ENCODE data around the gene CDKL1.
"Not testable (repeated sequence)": the region's sequence is repeated elsewhere in the genome, so short reads cannot be mapped to it uniquely, and the experiment has no call there.

CDKL1 gene

GRCh38 chr14:50377550-50378085 lies 19.1 kb downstream of the CDKL1 start:
- no peak overlapping the region for H3K27ac ChIP-seq
- TF ChIP-seq, protein P1, sequence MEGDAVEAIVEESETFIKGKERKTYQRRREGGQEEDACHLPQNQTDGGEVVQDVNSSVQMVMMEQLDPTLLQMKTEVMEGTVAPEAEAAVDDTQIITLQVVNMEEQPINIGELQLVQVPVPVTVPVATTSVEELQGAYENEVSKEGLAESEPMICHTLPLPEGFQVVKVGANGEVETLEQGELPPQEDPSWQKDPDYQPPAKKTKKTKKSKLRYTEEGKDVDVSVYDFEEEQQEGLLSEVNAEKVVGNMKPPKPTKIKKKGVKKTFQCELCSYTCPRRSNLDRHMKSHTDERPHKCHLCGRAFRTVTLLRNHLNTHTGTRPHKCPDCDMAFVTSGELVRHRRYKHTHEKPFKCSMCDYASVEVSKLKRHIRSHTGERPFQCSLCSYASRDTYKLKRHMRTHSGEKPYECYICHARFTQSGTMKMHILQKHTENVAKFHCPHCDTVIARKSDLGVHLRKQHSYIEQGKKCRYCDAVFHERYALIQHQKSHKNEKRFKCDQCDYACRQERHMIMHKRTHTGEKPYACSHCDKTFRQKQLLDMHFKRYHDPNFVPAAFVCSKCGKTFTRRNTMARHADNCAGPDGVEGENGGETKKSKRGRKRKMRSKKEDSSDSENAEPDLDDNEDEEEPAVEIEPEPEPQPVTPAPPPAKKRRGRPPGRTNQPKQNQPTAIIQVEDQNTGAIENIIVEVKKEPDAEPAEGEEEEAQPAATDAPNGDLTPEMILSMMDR (conservative IDR thresholded peaks at IDR 0.05), result no peak

GRCh38 chr14:50375760-50376159 lies 20.9 kb downstream of the CDKL1 start:
- TF ChIP-seq, protein P1 (conservative IDR thresholded peaks at IDR 0.05), result no peak
- no peak overlapping the region for H3K27ac ChIP-seq

DNA sequence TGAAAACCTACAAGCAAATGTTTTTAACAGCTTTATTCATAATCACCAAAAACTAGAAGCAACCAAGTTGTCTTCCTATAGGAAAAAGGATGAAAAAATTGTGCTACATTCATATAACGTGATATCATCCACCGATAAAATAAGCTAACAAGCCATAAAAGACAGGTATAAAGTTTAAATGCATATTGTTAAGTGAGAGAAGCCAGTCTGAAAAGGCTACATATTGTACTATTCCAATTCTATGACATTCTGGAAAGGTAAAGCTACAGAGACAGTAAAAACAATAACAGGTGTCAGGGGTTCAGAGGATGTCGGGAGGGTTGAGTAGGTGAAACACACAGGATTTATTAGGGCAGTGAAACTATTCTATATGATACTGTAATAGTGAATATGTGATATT lies 22.7 kb downstream of the CDKL1 start:
- TF ChIP-seq, protein P1 (conservative IDR thresholded peaks at IDR 0.05), result no peak
- H3K27ac ChIP-seq, result no peak overlapping the region

DNA sequence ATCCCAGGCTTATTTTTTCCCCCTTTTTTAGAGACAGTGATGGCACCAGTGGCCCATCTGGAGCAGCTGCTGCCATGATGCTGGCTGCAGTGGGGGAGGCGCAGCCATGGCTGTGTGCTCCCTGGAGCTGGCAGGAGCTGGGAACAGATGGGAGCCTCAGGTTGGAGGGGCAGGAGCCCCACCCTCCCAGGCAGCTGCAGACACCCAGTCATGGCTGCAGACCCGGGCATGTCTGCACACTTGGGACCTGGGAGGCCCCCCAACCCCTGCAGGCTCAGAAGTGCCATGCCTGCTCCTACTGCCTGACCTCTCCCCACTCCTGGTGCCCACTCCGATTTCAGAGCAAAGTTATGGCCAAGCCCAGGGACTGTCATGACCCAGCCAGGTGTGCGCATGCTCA lies 25.1 kb downstream of the CDKL1 start:
- TF ChIP-seq, protein P1 (conservative IDR thresholded peaks at IDR 0.05), result no peak
- no peak overlapping the region for H3K27ac ChIP-seq

GRCh38 chr14:50366589-50366988 lies 30.1 kb downstream of the CDKL1 start:
- no peak overlapping the region for H3K27ac ChIP-seq
- TF ChIP-seq, protein P1 (conservative IDR thresholded peaks at IDR 0.05), result no peak

GRCh38 chr14:50366115-50366514 lies 30.6 kb downstream of the CDKL1 start:
- H3K27ac ChIP-seq, result no peak overlapping the region
- TF ChIP-seq, protein P1 (conservative IDR thresholded peaks at IDR 0.05), result no peak

- H3K27ac ChIP-seq, result not testable (repeated sequence)
Measured at GRCh38 chr14:50365572-50365971, 31.1 kb downstream of the CDKL1 start.

DNA sequence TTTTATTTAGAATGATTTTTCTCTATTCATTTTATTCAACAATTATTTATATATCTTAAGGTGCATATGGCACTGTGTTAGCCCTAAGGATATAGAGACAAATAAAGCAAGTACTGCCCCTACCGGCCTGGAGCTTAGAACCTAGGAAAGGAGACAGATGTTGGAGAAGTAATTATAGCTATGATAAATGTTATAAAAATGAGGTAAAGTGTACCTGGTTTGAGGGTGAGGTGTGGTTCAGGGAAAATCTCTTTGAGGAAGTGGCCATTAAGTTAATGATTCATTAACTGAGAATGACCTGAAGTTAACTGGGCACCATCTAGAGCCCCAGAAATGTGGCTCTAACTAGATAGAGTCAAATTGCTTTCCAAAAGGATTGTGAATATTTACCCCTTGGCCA lies 31.9 kb downstream of the CDKL1 start:
- TF ChIP-seq, protein P1 (conservative IDR thresholded peaks at IDR 0.05), result no peak
- no peak overlapping the region; the same call in 1 of the 2 replicates for H3K27ac ChIP-seq

All from VCaP (cell line).